HG03520 (cell line): ENCODE measurements around the gene PEX26.
"Not testable (repeated sequence)": the region's sequence is repeated elsewhere in the genome, so short reads cannot be mapped to it uniquely, and the experiment has no call there.

ENCODE experiments used
- ATAC-seq: cut with Tn5 transposase; IDR thresholded peaks from one replicate; pipeline ENCODE4 v1.9.1; 2021; ENCODE audit warnings: mild to moderate bottlenecking, moderate library complexity; ENCODE audit not compliant: unreplicated experiment

PEX26 gene

DNA sequence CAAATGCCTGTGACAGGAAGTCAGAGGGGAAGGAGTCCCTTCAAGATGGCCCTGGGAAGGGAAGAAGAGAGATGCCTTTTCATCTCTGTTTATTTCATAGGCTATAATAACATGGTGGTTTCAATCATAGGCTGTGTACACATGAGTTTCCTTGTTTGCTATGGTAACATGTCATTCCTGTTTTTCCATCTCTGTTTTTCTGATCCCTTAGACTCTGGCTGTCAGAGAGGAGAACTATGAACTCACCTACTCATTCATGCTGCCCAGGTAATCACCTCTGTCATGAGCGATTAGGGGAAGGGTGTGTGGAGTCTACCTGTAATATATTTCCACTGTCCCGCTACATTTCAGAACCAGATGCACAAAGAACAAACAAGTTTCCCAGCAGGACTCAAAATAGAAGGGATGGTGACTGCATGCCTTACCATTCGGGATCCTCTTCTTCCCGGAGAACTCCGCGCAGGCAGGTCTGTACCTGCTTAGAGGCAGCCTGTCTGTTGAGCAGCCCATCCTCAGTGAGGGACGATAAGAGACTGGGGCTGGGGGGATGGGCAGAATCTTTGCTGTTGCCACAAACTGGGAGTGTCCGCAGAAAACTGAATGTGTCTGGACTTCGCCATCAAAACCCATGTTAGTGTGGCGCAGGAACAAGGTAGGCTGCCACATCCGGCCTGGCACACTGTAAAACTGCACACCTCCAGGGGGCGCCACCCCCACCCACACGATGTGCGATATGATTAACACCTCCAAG is 7.1 kb upstream of the PEX26 start:
- ATAC-seq: no peak

GRCh38 chr22:18071307-18071967 is 6.4 kb upstream of the PEX26 start:
- ATAC-seq: not testable (repeated sequence)

DNA sequence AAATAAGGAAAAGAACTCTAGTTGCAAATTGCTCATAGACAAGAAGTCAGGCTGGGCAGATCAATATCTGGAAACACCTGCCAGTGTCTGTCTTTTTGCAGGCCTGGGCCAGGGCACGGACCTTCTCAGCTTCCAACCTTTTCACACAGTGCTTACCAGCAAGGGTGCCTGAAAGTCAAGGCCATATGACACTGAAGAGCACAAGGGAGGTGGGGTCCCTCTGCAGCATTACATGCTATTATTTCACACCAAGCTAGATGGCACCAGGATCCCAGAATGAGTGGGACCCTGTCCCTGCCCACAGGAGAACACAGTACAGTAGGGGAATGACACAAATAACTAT is 5.9 kb upstream of the PEX26 start:
- no peak for ATAC-seq

DNA sequence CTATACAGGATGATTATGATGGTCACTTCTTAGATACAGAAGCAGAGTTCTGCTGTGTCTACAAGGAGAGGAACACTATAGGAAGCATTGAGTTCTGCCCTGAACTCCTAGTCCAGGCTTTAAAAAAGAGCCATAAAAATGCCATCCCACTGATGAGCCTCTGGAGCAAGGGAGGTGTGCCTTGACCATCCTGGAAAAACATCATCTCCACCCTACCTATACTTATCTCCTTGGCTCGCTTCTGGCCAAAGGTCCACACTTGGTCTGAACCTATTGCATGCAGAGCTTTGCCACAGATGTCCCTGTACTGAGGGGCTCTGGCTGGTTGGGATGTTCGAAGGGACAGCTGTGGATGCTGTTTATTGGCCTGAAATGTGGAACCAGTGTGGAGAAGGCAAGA is 4.3 kb upstream of the PEX26 start:
- ATAC-seq: no peak

- not testable (repeated sequence) for ATAC-seq
Observed at GRCh38 chr22:18073927-18074326, 3.9 kb upstream of the PEX26 start.

DNA sequence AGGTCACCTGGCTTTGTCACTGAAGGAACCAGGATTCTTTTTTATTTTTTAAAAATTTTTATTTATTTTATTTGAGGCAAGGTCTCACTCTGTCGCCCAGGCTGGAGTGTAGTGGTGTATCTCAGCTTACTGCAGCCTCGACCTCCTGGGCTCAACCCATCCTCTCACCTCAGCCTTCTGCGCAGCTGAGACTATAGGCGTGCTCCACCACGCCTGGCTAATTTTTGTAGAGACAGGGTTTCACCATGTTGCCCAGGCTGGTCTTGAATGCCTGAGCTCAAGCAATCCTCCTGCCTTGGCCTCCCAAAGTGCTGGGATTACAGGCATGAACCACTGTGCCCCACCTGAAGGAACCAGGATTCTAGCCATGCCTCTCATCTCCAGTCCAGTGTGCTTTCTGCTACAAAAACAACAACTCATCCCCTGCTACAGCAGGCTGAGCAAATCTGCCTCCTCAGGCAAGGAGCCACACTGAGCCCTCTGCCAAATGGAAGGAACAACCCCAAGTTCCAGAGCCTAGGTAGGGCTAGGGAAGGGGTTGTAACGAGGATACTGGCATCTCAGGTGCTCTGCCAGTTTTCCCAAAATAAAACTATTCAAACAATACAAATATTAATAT is 2.6 kb upstream of the PEX26 start:
- ATAC-seq: no peak

DNA sequence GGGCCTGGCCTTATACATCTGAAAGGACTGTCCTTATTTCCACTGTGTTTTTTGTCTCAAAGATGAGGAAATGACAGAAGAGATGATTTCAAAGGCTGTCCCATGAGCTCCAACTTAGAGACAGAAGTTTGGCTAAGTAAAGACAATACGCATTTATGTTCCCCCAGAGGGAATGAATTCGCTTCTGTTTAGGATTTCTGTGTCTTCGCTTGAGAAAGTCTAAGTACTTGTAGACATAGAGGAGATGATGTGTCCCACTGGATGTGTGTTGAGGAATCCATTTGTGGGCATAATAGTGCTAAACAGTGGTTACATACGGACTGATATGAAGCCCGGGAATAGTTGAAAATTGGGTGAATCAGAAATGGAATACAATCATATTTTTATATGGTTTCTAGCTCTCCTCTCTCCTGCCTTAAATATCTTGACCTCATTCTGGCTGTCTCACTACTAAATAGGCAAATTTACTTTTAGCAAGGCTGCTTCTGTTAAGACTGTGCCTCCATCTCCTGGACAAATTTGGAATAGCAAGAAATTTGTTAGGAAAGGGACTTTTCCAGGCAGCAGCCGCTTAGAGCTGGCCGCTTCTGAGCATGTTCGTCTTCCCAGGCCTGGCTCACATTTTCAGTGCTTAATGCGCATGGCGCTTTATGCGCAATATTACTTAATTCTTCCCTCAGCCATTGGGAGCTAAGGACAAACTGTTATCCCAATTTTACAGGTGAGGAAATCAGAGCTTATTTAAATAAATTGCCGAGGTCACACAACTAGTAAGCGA is 1.9 kb upstream of the PEX26 start:
- ATAC-seq: no peak

DNA sequence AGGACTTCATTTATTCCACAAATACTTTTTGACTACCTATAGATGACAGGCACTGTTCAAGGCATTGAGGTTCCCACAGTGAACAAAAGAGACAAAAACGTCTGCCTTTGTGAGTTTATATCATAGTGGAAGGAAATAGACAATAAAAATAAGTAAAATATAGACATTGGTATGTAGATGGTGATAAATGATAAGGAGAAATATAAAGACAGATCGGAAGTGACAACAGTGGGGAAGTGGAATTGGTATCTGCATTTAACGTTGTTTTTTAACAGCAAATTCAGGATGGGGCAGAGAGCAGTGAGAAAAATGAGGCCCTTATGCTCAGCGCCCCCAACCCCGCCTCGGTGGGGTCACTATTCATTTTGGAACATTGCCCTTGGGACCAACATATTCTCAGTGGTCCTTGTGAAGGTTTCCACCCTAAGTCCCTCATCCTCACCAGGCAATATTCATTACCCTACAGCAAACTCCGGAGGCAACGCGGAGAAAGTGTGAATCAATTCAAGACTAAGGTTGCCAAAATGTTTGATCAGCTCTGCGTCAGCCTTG is 627 bp upstream of the PEX26 start:
- ATAC-seq: no peak

DNA sequence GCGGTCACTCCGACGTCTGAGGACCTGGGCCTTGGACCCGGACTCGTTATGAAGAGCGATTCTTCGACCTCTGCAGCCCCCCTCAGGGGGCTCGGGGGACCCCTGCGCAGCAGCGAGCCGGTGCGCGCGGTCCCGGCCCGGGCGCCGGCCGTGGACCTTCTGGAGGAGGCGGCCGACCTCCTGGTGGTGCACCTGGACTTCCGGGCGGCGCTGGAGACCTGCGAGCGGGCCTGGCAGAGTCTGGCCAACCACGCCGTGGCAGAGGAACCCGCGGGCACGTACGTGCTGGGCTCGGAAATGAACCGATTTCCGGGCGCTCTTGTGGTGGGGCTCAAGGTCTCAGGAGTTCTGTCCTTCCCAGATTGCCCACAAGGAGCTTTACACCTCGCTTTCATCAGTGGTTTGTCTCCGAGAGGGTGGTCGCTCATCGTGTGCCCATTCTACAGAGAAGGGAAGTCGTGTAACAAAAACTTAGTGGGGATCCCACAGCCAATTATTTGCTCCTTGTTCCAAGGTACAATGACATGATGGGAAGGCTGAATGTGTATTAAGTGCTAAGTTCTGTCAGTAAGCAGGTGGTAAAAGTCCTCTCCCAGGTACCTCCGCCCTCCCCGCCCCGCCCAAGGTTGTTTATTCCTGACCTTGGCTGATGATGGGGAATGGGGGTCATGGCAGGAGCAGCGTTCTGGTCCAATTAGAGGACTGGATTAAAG is 695 bp downstream of the PEX26 start:
- no peak for ATAC-seq

GRCh38 chr22:18079706-18080233 is 2.0 kb downstream of the PEX26 start:
- no peak for ATAC-seq

DNA sequence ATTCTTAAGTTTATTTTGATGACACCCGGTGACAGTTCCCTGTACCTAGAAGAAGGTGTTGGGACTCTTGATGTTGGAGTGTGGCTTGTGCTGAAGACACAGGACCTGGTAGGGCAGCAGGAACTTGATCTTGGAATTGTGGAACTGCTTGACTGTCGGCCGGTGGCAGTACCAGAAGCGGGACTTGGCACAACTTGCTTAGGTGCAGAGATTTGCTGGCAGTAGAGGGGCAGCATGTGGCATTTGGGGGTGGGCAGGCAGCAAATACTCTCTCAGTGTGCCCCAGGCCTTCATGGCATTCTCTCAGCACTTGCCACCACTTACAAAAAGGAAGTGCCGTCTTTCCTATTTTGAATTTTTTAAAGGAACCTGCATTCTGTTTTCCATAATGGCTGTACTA is 3.6 kb downstream of the PEX26 start:
- no peak for ATAC-seq

DNA sequence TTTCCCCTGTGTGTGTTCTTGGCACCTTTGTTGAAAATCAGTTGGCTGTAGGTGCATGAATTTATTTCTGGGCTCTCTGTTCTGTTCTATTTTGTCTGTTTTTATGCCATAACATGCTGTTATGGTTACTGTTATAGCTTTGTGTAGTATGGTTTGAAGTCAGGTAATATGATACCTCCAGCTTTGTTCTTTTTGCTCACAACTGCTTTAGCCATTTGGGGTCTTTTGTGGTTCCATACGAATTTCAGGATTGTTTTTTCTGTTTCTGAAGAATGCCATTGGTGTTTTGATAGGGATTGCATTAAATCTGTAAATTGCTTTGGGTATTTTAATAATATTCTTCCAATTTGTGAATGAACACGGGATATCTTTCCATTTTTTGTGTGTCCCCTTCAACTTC is 4.7 kb downstream of the PEX26 start:
- no peak for ATAC-seq

DNA sequence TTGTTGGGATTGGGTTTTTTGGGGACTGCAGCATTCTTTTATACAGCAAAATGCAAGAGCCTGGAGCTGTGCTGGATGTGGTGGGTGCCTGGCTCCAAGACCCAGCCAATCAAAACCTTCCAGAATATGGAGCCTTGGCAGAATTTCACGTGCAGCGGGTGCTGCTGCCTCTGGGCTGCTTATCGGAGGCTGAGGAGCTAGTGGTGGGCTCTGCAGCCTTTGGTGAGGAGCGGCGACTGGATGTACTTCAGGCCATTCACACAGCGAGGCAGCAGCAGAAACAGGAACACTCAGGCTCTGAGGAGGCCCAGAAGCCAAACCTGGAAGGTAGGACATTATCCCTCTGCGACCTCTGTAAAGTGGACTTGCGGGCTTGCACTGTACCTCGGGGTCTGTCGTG is 5.6 kb downstream of the PEX26 start:
- ATAC-seq: no peak

GRCh38 chr22:18085188-18085587 is 7.4 kb downstream of the PEX26 start:
- ATAC-seq: no peak

DNA sequence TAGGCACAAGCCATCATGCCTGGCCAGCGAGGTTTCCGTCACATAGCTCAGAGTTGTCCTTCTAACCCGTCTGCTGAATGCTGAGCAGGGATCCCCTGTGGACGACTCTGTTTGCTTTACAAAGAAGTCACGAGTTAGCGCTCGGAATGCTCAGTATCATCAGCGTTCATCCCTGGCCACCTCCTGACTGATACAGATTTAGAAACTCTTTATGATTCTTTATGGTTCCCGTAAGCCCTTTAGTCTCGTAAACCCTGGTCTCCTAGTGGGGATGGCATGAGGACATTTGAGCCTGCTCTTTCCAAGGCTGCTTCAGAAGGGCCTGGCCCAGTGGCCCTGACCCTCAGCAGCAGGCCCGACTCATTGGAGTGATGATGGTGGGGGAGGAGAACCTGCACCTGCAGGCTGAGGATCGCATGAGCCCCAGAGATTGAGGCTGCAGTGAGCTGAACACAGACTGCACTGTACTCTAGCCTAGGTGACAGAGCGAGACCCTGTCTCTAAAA is 9.6 kb downstream of the PEX26 start:
- no peak for ATAC-seq

DNA sequence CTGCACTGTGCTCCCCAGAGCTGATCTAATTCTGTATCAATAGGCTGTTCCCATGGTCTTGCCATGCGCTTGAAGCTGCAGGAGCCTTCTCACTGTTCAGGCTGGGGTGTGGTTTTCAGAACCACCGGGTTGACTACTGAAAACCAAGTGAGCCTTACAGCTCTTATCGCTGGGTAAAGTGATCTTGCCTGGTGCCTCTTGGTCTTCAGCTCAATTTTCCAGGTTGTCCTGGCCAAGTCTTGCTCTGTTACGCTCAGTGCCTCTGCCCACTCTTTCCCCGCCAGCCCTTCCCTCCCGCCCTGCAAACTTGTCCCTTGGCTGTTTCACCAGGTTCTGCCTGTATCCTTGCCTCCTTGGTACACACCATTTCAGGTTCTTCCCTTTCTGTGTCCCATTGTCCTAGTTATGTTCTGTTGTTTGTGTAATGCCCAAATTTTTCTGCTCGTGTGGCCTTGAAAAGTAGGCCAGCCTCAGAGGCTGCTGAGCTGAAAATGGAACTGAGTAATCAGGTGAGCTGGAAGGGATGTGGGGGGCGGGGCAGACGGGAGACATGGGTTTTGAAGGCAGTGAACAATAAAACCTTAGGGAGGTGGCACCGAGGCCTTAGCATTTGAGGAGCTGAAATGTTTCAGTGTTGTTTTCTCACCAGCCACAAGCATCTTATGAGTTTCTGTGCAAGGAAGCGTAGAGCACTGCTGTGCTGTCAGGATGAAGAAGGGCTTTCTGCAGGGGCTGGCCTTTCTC is 11.2 kb downstream of the PEX26 start:
- no peak for ATAC-seq

DNA sequence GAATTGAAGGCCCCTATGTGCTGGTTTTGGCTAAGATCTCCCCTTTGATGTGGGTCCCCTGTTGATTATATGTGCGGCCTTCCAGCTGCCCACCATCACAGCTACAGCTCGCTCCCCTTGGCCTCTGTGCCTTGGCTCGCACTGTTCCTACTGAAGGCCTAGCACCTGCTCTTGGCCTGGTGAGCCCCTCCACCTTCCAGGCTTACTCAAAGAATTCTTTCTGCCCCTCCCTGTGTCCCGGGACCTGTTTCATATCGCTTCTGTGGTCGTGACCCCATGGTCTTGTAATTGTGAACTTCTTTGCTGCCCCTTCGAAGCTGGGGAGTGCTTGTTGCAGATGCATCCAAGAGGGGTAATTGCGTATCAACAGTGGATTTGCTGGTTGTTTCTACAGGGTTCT is 12.5 kb downstream of the PEX26 start:
- ATAC-seq: no peak

- ATAC-seq: no peak
Observed at GRCh38 chr22:18091478-18091877, 13.7 kb downstream of the PEX26 start.

GRCh38 chr22:18091916-18092526 is 14.2 kb downstream of the PEX26 start:
- ATAC-seq: no peak
